Esophagus muscularis mucosa (tissue), 4 donors: ENCODE measurements around the gene PTPRN2. TPM values are rescaled to one million over a fixed set of nuclear protein-coding genes. Genes with fewer than 3 reads are reported as not detected.

Source experiments
- DNase-seq: peaks from one replicate; pipeline ENCODE4 v3.0.0-alpha.2; 2017; ENCODE audit errors: extremely low spot score
- H3K27ac ChIP-seq, 4 donors: fragments of 200-600 bp; sonication (generic); replicated peaks in 1 of 4; 1 replicate in 3 of 4; 2 replicates in 1 of 4; pipeline ENCODE4 v1.5.1; 2016 to 2019; ENCODE audit warnings: mild to moderate bottlenecking in 1 of 4
- H3K27me3 ChIP-seq, 4 donors: fragments of 200-600 bp; sonication (generic); one replicate each; pipeline versions ENCODE4 v1.5.1 to v1.6.0; 2016 to 2019
- H3K36me3 ChIP-seq, 4 donors: fragments of 200-600 bp; sonication (generic); one replicate each; pipeline ENCODE4 v1.5.1; 2016 to 2019
- H3K4me1 ChIP-seq, 4 donors: fragments of 200-600 bp; sonication (generic); one replicate each; pipeline ENCODE4 v1.5.1; 2016 to 2019
- H3K4me3 ChIP-seq, 4 donors: fragments of 200-600 bp; sonication (generic); 1 replicate in 2 of 4; 2 replicates in 2 of 4; pipeline ENCODE4 v1.5.1; 2016 to 2019; ENCODE audit warnings: mild to moderate bottlenecking in 4 of 4, moderate library complexity in 1 of 4
- H3K9me3 ChIP-seq, 4 donors: fragments of 200-600 bp; sonication (generic); 1 replicate in 3 of 4; 2 replicates in 1 of 4; pipeline ENCODE4 v1.5.1; 2016 to 2019
- EP300 ChIP-seq: sonication (generic); formaldehyde crosslinking; IDR thresholded peaks from one replicate; pipeline ENCODE4 v1.6.1; 2017; ENCODE audit warnings: antibody characterized with exemption
- POLR2A ChIP-seq: fragments of 450-650 bp; IDR thresholded peaks from one replicate; pipeline ENCODE4 v1.6.1; 2017; ENCODE audit warnings: antibody characterized with exemption, moderate library complexity, mild to moderate bottlenecking, low read depth
- POLR2AphosphoS5 ChIP-seq, 2 donors: sonication (generic); formaldehyde crosslinking; IDR thresholded peaks; one replicate each; pipeline ENCODE4 v1.6.1; 2017; ENCODE audit warnings: antibody characterized with exemption in 2 of 2
- WGBS: methylation state at CpG from one replicate; pipeline ENCODE4 v1.1.5; 2018; 5-methylcytosine and 5-hydroxymethylcytosine counted together
- intact Hi-C: fragments of 100-400 bp; cut with DNase I; formaldehyde crosslinking; loops from one replicate; pipeline ENCODE4 v1.15.1; 2023
- total RNA-seq, 4 donors: library from RNA; depleted of rRNA; stranded (reverse); fragments of >200 nt; gene quantifications; one replicate each; pipeline versions ENCODE4 v1.1.0 to v1.2.1, GENCODE V29; 2016
- TF ChIP-seq, protein P1 (sequence below), 3 experiments: fragments of 200-600 bp in 2 of 3; fragments of 450-650 bp in 1 of 3; sonication (generic) in 2 of 3; IDR thresholded peaks; one replicate each; pipeline ENCODE4 v1.5.1; 2017 to 2019; ENCODE audit warnings: antibody characterized with exemption in 3 of 3, mild to moderate bottlenecking in 2 of 3, moderate library complexity in 1 of 3

PTPRN2 gene
- total RNA-seq, 4 donors from 2014 or later, result 2.1 to 3.1 (median 3.1) TPM

DNA sequence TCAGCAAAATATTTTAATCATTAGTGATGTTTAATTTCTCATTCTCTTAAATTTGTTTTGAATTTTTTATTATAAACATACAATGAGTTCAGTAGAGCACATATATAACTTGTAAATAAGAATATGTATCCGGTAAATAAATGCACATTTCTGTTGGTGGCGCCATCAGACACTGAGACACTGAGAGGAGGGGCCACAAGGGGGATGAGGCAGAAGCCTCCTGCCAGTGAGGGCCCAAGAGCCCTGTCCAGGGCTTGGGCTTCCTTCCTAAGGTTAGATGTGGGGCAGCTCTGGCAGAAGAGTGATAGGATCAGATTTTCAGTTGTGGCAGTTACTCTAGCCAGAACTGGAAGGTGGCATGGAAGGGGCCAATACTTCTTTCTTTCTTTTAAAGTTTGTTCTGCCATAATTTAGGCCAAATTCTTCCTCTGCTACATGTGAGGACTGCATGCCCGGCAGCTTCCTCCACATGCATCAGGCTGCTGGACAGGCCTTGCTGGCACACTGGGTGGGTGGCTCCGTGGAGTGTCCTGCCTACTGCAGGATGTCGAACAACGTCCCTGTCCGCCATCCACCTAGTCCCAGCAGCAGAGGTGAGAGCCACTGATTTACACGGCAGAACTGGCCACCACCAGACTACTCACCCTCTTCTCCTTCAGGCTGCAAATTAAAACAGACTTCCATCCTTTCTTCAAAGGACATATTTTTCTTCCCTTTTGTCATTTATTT lies 13.2 kb downstream of the PTPRN2 start:
- WGBS, result 78% methylated on average over 8 of the region's 8 CpGs
- no peak overlapping the region for H3K27ac ChIP-seq
- H3K4me3 ChIP-seq, result no peak overlapping the region
- no peak for DNase-seq
- peaks cover 0 to 9% (median 8%) of the 10 kb centered on the region in 4 donors for H3K9me3 ChIP-seq
- peaks cover 0 to 22% (median 5%) of the 10 kb centered on the region in 4 donors for H3K27me3 ChIP-seq
- TF ChIP-seq POLR2AphosphoS5 (IDR thresholded peaks at IDR 0.05), result no peak
- H3K4me1 ChIP-seq, result peaks cover 0 to 5% (median 0%) of the 10 kb centered on the region in 4 donors
- intact Hi-C loops, result no loop called here
- no peaks in the 10 kb centered on the region for H3K36me3 ChIP-seq

DNA sequence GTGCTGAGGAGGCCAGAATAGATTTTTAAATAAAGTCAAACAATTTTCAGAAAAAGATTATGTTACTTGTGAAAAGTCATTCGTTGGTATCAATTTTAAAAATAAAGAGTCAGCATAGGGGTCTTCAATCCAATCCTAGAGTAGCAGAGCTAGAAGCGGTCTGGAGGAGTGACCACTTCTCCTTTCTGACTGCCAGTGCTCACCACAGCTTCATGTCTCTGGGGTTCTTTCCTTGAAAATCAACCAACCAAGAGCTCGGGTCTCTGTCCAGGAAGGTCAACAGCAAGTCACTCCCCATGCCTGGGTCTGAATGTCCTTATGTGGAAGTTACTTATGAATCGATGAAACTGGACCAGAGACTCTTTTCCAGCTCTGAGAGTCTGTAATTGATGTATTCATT lies 14.3 kb downstream of the PTPRN2 start:
- Histone ChIP-seq H3K27me3 (peaks cover 0 to 29% (median 12%) of the 10 kb centered on the region in 4 donors), H3K9me3 (no peaks in the 10 kb centered on the region), H3K4me3 (no peak overlapping the region), H3K27ac (no peak overlapping the region), H3K36me3 (no peaks in the 10 kb centered on the region), H3K4me1 (peaks cover 0 to 8% (median 0%) of the 10 kb centered on the region in 4 donors)
- no peak for TF ChIP-seq POLR2A
- TF ChIP-seq, protein P1, sequence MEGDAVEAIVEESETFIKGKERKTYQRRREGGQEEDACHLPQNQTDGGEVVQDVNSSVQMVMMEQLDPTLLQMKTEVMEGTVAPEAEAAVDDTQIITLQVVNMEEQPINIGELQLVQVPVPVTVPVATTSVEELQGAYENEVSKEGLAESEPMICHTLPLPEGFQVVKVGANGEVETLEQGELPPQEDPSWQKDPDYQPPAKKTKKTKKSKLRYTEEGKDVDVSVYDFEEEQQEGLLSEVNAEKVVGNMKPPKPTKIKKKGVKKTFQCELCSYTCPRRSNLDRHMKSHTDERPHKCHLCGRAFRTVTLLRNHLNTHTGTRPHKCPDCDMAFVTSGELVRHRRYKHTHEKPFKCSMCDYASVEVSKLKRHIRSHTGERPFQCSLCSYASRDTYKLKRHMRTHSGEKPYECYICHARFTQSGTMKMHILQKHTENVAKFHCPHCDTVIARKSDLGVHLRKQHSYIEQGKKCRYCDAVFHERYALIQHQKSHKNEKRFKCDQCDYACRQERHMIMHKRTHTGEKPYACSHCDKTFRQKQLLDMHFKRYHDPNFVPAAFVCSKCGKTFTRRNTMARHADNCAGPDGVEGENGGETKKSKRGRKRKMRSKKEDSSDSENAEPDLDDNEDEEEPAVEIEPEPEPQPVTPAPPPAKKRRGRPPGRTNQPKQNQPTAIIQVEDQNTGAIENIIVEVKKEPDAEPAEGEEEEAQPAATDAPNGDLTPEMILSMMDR (IDR thresholded peaks at IDR 0.05), result no peak
- no peak for TF ChIP-seq EP300
- no peak for TF ChIP-seq POLR2AphosphoS5 (IDR thresholded peaks at IDR 0.05)
- no peak for DNase-seq
- intact Hi-C loops, result no loop called here
- WGBS, result 53% methylated on average over 4 of the region's 4 CpGs

DNA sequence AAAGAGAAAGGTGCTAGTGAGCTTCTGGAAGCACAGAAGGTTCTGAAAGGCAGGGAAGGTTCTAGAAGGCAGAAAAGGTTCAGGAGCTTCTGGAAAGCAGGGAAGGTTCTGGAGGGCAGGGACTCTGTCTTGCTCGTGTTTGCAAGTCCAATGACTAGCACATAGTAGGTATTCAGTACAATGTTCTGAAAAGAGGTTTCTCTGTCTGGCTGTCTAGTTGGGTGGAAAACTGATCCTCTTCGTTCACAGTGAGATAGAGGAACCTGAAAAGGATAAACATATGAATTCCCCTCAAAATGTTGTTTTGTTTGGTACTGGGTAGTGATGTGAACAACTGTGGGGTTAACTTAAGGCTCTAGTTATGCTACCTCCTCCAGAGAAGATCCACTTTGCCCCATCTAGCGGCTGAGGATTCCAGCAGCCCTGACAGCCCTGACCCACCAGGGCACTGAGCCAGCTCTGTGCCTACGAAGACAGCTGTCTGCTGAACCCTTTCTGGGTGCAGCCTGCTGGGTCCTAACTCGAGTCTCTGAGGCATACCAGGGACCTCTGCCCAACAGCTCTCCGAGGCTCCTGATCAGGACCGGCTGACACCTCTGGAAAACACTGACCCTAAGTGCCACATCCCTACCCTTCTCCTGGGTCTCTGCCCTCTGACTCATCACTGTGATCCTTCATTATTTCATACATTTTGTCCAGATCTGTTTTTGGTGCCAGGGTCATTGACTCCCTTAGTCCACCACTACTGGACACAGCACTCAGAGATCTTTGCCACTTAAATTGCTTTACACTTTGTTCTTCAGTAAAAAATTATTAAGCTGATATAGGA lies 15.4 kb downstream of the PTPRN2 start:
- Histone ChIP-seq H3K27ac (no peak overlapping the region), H3K36me3 (no peaks in the 10 kb centered on the region), H3K27me3 (peaks cover 0 to 40% (median 14%) of the 10 kb centered on the region in 4 donors), H3K4me3 (no peak overlapping the region), H3K4me1 (peaks cover 0 to 8% (median 0%) of the 10 kb centered on the region in 4 donors), H3K9me3 (no peaks in the 10 kb centered on the region)
- WGBS, result 33% methylated on average over 7 of the region's 7 CpGs
- intact Hi-C loops, result no loop called here
- no peak for DNase-seq
- no peak for TF ChIP-seq EP300
- TF ChIP-seq, protein P1 (IDR thresholded peaks at IDR 0.05), result no peak
- TF ChIP-seq POLR2AphosphoS5 (IDR thresholded peaks at IDR 0.05), result no peak
- TF ChIP-seq POLR2A, result no peak

DNA sequence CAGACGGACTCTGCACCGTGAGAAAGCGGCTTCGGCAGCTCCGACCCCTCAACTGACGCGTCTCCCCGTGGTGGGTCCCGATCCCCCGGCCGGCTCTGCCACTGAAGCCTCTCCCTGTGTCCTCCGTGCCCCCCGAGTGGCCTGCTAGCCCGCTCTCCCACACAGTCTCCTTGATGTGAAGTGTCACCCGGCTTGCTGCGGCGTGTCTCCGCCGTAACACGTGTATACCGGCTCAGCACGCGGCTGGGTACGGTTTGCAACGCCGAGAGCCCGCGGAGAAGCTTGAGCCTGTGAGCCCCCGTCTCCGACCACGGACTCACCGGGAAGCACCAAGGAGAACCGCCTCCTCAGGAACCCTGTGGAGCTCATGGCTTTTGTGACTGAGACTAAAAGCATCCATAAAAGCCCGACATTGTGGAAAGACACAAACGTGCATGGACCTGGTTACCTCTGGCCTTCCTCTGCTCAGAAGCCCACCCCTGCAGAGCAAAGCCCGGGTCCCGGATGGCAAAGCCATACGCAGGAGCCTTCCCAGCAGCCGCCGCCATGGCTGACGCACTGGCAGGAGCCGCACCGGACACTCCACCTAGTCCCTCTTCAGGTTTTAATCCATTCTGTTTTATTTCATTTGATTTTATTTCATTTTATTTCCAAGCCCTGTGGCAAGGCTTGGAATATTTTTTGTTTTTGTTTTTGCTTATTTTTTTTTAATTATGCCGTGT lies 17.0 kb downstream of the PTPRN2 start:
- intact Hi-C loops, result no loop called here
- no peak for DNase-seq
- H3K9me3 ChIP-seq, result no peaks in the 10 kb centered on the region
- peaks cover 0 to 8% (median 0%) of the 10 kb centered on the region in 4 donors for H3K4me1 ChIP-seq
- no peaks in the 10 kb centered on the region for H3K36me3 ChIP-seq
- no peak overlapping the region for H3K27ac ChIP-seq
- TF ChIP-seq EP300 (no peak), POLR2A (no peak)
- H3K27me3 ChIP-seq, result peaks cover 0 to 54% (median 14%) of the 10 kb centered on the region in 4 donors
- H3K4me3 ChIP-seq, result no peak overlapping the region
- WGBS, result 88% methylated on average over 41 of the region's 44 CpGs

DNA sequence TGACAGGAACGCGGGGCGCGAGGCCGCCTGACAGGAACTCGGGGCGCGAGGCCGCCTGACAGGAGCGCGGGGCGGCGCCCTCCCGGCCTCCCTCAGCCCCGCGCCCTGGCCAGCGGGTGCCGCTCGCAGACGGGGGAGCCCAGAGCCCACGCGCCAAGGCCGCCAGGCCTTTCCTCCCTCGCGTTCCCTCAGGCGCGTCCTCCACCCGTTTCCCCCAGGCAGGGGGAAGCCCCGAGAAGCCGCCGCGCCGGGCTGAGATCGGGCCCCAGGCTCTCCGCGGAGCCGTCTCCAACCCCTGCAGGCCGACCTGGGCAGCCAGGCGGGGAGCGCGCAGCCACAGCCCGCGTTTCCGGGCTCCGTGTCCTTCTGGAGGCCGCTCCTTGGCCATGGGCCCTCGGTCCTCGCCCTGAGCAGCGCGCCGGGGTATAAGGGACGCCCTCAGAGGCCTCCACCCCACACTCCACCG lies 17.7 kb downstream of the PTPRN2 start:
- TF ChIP-seq POLR2A (no peak), EP300 (no peak), POLR2AphosphoS5 (IDR thresholded peaks at IDR 0.05) (no peak)
- TF ChIP-seq, protein P1 (IDR thresholded peaks at IDR 0.05), result no peak
- no peaks in the 10 kb centered on the region for H3K36me3 ChIP-seq
- WGBS, result 15% methylated on average over 14 of the region's 53 CpGs
- peaks cover 0 to 61% (median 14%) of the 10 kb centered on the region in 4 donors for H3K27me3 ChIP-seq
- no peak overlapping the region for H3K4me3 ChIP-seq
- H3K27ac ChIP-seq, result no peak overlapping the region
- intact Hi-C loops, result no loop called here
- DNase-seq, result no peak
- peaks cover 0 to 8% (median 0%) of the 10 kb centered on the region in 4 donors for H3K4me1 ChIP-seq
- H3K9me3 ChIP-seq, result no peaks in the 10 kb centered on the region
